ENCODE data around the gene LOXL1.
"Not testable (repeated sequence)": the region's sequence is repeated elsewhere in the genome, so short reads cannot be mapped to it uniquely, and the experiment has no call there.

The LOXL1 gene

GRCh38 chr15:73937726-73938125 lies 11.5 kb downstream of the LOXL1 start:
- no peak for FAIRE-seq
- DNase-seq (ENCODE audit: insufficient read length, low spot score), result no peak
- TF ChIP-seq CTCF (IDR thresholded peaks at IDR 0.05; ENCODE audit: insufficient read depth, missing control alignments), result no peak

GRCh38 chr15:73938516-73938915 lies 12.3 kb downstream of the LOXL1 start:
- not testable (repeated sequence) for DNase-seq (ENCODE audit: insufficient read length, low spot score); FAIRE-seq

GRCh38 chr15:73939138-73939537 lies 12.9 kb downstream of the LOXL1 start:
- no peak for DNase-seq (ENCODE audit: insufficient read length, low spot score)
- TF ChIP-seq CTCF (IDR thresholded peaks at IDR 0.05; ENCODE audit: insufficient read depth, missing control alignments), result no peak
- no peak for FAIRE-seq

GRCh38 chr15:73940061-73940981 lies 14.1 kb downstream of the LOXL1 start:
- FAIRE-seq, result no peak
- TF ChIP-seq CTCF (IDR thresholded peaks at IDR 0.05; ENCODE audit: insufficient read depth, missing control alignments), result no peak
- DNase-seq (ENCODE audit: insufficient read length, low spot score), result no peak

- FAIRE-seq (no peak), DNase-seq (ENCODE audit: insufficient read length, low spot score) (no peak)
- TF ChIP-seq CTCF (IDR thresholded peaks at IDR 0.05; ENCODE audit: insufficient read depth, missing control alignments), result no peak
Measured at GRCh38 chr15:73941044-73941443, 14.8 kb downstream of the LOXL1 start.

GRCh38 chr15:73941449-73941848 lies 15.2 kb downstream of the LOXL1 start:
- no peak for TF ChIP-seq CTCF (IDR thresholded peaks at IDR 0.05; ENCODE audit: insufficient read depth, missing control alignments)
- no peak for DNase-seq (ENCODE audit: insufficient read length, low spot score)
- FAIRE-seq, result no peak

- FAIRE-seq (no peak), DNase-seq (ENCODE audit: insufficient read length, low spot score) (no peak)
- TF ChIP-seq CTCF (IDR thresholded peaks at IDR 0.05; ENCODE audit: insufficient read depth, missing control alignments), result no peak
Measured at GRCh38 chr15:73941871-73942635, 15.8 kb downstream of the LOXL1 start.
